GM21786 (cell line): Measurements from ENCODE around the gene HPSE2.
"Not testable (repeated sequence)": the region's sequence is repeated elsewhere in the genome, so short reads cannot be mapped to it uniquely, and the experiment has no call there.

Experiments
- ATAC-seq: cut with Tn5 transposase; IDR thresholded peaks from one replicate; pipeline ENCODE4 v1.9.1; 2021; ENCODE audit not compliant: unreplicated experiment

HPSE2 gene

GRCh38 chr10:98921316-98921715 lies 314.3 kb downstream of the HPSE2 start:
- ATAC-seq, result no peak

GRCh38 chr10:98920807-98921206 lies 314.8 kb downstream of the HPSE2 start:
- no peak for ATAC-seq

GRCh38 chr10:98920360-98920759 lies 315.3 kb downstream of the HPSE2 start:
- no peak for ATAC-seq

GRCh38 chr10:98919899-98920298 lies 315.8 kb downstream of the HPSE2 start:
- ATAC-seq, result no peak

GRCh38 chr10:98917828-98918227 lies 317.8 kb downstream of the HPSE2 start:
- no peak for ATAC-seq

GRCh38 chr10:98916526-98917125 lies 319.0 kb downstream of the HPSE2 start:
- ATAC-seq, result no peak

- ATAC-seq, result no peak
Observed at GRCh38 chr10:98915911-98916310, 319.7 kb downstream of the HPSE2 start.

- ATAC-seq, result no peak
Observed at GRCh38 chr10:98910546-98910945, 325.1 kb downstream of the HPSE2 start.

- no peak for ATAC-seq
Observed at GRCh38 chr10:98910048-98910447, 325.6 kb downstream of the HPSE2 start.

- ATAC-seq, result no peak
Observed at GRCh38 chr10:98908868-98909267, 326.8 kb downstream of the HPSE2 start.

GRCh38 chr10:98908247-98908646 lies 327.4 kb downstream of the HPSE2 start:
- ATAC-seq, result not testable (repeated sequence)

GRCh38 chr10:98901441-98902110 lies 334.1 kb downstream of the HPSE2 start:
- no peak for ATAC-seq

- ATAC-seq, result no peak
Observed at GRCh38 chr10:98899018-98899417, 336.6 kb downstream of the HPSE2 start.

- ATAC-seq, result no peak
Observed at GRCh38 chr10:98892523-98892922, 343.1 kb downstream of the HPSE2 start.

- no peak for ATAC-seq
Observed at GRCh38 chr10:98886686-98887085, 349.0 kb downstream of the HPSE2 start.

- ATAC-seq, result no peak
Observed at GRCh38 chr10:98885378-98885777, 350.3 kb downstream of the HPSE2 start.

GRCh38 chr10:98881789-98882188 lies 353.9 kb downstream of the HPSE2 start:
- no peak for ATAC-seq

- no peak for ATAC-seq
Observed at GRCh38 chr10:98880971-98881370, 354.7 kb downstream of the HPSE2 start.

- ATAC-seq, result no peak
Observed at GRCh38 chr10:98878921-98879320, 356.7 kb downstream of the HPSE2 start.

- ATAC-seq, result no peak
Observed at GRCh38 chr10:98878418-98878817, 357.2 kb downstream of the HPSE2 start.

- ATAC-seq, result no peak
Observed at GRCh38 chr10:98861962-98862361, 373.7 kb downstream of the HPSE2 start.

GRCh38 chr10:98858525-98858924 lies 377.1 kb downstream of the HPSE2 start:
- ATAC-seq, result no peak
